HG03432 (cell line): ENCODE results near the gene TRPM4.
"Not testable (repeated sequence)": the region's sequence is repeated elsewhere in the genome, so short reads cannot be mapped to it uniquely, and the experiment has no call there.

Source experiments
- ATAC-seq: cut with Tn5 transposase; IDR thresholded peaks from one replicate; pipeline ENCODE4 v1.9.1; 2021; ENCODE audit warnings: mild to moderate bottlenecking, moderate library complexity; ENCODE audit not compliant: unreplicated experiment

Gene TRPM4

DNA sequence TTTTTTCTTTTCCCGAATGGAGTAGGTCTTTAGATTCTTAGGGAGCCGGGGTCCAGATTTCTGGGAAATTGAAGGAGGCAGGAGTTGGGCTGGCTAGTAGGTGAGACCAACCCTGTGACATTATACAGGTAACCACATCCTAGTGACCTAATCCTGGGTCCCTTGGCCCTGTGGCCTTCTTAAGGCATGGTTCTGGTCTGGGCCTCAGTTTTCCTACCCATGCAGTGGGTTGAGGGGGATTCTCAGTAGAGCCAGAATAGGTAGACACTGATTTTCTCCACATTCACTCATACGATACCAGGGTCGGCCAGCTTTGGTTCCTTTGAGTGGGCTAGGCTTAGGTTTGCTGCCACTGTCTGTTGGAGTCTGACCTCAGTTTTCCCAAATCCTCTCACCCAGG, 31.0 kb upstream of the TRPM4 start:
- ATAC-seq: no peak

DNA sequence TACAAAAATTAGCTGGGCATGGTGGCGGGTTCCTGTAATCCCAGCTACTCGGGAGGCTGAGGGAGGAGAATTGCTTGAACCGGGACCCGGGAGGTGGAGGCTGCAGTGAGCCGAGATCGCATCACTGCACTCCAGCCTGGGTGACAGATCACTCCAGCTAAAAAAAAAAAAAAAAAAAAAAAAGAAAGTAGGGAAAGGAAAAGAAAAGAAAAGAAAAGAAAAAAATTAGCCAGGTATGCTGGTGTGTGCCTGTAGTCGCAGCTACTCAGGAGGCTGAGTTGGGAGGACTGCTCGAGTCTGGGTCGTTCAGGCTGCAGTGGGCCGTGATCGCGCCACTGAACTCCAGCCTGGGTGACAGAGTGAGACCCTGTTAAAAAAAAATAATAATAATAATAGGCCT, 30.4 kb upstream of the TRPM4 start:
- not testable (repeated sequence) for ATAC-seq

DNA sequence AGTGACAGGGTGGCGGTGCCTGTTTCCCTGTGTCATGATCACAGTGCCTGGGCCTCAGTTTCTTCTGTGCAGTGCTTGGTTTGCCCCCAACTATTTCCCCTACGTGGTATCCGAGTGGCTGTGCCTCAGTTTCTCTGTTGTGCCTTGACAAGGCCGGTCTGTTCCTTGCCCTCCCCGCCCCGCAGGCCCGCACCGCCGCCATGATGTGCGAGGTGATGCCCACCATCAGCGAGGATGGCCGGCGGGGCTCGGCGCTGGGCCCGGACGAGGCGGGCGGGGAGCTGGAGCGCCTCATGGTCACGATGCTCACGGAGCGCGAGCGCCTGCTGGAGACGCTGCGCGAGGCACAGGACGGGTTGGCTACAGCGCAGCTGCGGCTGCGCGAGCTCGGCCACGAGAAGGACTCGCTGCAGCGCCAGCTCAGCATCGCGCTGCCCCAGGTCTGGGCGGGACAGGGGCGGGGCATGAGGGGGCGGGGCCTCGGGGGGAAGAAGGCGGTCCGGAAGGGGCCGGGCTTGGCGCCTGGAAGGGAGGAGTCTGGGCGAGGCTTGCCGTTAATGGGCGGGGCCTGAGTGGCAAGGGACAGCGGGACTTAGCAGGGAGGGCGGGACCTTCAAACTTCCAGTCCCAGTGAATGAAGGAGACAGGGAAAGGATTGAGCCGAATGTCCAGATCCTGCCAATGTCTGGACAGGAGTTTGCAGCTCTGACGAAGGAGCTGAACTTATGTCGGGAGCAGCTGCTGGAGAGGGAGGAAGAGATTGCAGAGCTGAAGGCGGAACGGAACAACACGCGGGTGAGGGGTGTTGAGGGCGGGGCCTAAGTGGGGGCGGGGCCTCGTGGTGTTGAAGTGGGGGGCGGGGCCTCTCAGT, 29.7 kb upstream of the TRPM4 start:
- ATAC-seq: peak; percentile 87

DNA sequence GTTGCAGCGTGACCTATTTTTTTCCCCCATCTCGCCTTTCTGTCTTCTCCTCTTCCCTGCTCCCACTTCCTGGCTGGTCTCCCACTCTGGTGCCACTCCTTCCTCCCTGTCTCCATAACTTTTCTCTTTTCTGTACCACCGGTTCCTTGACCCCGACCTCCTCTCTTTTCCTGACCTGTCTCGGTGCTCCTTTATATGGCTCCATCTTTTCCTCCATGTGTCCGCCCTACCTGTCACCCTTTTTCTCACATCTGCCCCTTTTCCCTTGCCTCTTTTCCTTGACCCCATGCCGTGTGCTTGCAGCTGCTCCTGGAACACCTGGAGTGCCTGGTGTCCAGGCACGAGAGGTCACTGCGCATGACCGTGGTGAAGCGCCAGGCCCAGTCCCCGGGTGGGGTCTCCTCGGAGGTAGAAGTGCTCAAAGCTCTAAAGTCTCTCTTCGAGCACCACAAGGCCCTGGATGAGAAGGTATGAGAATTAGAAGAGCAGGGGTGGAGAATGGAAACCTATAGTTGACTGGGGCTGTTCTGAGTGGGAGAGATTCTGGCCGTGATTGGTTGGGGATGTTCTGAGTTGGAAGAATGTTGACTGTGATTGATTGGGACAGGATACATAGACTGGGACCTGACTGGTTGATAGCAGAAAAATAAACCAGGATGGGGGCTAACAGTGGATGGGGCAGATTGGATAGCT, 28.9 kb upstream of the TRPM4 start:
- no peak for ATAC-seq

DNA sequence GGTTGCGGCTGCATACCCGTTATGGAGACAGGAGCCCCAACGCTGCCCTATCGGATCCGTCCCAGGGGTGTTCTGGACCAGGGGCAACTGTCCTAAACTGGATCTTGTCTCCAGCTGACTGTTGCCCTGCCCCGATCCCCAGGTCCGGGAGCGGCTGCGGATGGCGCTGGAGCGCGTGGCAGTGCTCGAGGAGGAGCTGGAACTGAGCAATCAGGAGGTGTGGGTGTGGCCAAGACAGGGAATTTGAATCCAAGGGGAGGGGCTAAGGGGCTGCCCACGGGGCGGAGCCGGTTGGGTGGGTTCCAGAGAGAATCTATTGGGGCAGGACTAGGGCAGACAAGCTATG, 28.4 kb upstream of the TRPM4 start:
- no peak for ATAC-seq

DNA sequence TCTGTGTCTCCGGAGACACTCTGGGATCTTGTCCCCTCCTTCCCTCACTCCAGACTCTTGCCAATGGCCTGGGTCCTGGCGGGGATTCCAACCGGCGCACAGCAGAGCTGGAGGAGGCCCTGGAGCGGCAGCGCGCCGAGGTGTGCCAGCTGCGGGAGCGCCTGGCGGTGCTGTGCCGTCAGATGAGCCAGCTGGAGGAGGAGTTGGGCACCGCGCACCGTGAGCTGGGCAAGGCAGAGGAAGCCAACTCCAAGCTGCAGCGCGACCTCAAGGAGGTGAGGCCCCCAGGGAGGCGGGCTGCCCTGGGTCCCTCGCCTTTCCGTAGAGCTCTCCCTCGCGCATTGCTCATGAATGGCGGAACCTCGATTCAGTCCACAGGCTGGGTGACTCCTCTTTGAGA, 27.3 kb upstream of the TRPM4 start:
- no peak for ATAC-seq

DNA sequence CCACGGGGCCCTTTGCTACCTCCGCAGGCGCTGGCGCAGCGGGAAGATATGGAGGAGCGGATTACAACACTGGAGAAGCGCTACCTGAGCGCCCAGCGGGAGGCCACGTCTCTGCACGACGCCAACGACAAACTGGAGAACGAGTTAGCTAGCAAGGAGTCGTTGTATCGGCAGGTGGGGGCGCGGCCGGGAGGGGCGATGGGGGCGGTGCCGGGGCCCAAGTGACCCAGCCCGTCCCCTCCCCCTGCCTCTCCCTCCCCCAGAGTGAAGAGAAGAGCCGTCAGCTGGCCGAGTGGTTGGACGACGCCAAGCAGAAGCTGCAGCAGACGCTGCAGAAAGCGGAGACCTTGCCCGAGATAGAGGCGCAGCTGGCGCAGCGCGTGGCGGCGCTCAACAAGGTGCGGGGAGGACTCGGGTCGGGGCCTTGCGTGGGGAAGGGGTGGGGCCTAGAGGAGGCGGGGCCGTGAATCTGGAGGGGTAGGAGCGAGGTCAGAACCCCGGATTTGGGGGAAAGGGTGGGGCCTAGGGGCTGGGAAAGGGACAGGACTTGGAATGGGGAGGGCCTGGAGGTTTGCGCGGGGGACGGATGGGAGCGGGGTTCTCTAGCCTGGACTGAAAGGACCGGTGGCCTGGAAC, 24.5 kb upstream of the TRPM4 start:
- ATAC-seq: no peak

DNA sequence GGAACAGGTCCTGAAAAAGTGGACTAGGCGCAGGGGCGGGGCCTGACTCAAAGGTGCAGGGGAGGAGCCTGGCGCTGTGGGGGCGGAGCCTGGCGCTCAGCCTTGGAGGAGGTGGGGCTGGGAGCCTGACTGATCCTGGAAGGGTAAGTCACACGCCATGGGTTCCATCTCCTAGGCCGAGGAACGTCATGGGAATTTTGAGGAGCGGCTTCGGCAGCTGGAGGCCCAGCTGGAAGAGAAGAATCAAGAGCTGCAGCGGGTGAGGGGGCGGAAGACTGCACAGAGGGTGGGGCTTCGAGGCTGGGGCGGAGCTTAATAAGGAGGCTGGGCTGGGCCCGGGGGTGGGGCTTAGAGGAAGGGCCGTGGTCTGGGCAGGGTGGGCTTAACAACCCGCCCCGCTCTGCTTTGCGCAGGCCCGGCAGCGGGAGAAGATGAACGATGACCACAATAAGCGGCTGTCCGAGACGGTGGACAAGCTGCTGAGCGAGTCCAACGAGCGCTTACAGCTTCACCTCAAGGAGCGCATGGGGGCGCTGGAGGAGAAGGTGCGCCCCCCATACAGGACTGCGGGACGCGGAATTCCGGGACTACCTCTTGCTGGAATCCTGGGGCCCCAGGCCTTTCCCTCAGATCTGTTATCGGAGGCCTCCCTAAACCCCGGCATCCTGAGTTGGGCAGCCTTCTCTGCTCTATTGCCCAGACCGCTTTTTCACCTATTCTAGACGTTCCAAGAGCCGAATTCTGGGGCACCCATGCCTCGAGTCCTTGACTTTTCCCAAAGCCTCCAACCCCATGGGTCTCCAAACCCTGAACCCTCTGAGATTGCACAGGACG, 23.8 kb upstream of the TRPM4 start:
- ATAC-seq: no peak

DNA sequence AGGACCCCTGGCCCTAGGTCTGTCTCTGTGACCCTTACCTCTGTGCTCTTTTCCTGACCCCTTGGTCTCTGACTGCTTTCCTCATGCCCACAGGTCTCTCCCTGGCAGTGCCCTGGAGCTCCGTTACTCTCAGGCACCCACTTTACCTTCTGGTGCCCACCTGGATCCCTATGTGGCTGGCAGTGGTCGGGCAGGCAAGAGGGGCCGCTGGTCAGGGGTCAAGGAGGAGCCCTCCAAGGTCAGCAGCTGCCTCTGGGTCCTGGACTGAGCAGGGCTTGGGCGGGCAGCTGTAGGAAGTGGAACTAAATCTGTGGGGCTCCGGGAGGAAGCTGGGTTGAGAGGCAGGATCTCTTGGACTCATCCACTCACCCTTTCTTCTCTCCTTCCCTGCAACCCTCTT, 21.9 kb upstream of the TRPM4 start:
- no peak for ATAC-seq

DNA sequence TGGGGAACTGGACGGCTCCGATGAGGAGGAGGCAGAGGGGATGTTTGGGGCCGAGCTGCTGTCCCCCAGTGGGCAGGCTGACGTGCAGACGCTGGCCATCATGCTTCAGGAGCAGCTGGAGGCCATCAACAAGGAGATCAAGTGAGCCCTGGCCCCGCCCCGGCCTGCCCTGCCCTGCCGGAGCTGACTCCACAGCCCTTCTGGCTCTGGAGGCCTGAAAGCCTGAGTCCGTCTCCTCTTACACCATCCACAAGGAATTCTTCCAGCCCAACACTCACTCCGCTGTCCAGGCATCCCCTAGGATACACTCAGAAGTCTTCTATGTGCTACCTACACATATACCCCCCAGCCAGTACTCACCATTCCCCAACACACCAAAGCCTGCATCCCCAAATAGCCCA, 20.8 kb upstream of the TRPM4 start:
- no peak for ATAC-seq

DNA sequence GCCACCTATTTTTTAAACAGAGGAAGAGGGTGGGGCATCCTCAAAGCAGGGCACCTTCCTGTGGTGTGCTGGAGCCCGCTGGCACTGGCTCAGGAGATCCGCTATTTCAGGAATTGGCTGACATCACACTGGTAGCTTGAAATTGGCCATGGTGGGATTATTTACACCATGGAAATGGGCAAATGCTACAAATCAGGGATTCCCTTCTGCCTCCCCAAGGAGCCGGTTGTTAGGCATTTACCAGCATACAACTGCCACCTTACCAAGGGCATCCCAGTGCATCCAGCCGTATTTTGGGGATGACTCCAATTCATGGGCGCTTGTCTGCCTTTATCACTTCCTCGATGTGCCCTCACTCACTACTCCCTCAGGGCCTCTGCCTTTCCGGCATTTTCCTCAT, 16.6 kb upstream of the TRPM4 start:
- ATAC-seq: no peak

DNA sequence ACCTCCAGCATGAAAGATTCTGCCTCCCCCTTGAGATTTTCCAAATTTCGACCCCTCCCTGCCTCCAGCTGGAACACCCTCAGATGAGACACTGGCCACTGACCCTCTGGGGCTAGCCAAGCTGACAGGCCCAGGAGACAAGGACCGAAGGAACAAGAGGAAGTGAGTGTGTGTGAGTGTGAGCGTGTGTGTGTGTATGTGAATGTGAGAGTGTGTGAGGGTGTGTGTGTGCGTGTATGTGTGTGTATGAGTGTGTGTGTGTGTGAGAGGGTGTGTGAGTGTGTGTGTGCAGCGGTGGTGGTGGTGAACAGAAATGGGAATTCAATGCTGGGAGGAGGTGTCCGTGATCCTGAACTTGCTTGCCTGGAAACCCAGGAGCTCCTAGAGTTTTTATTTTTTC, 16.2 kb upstream of the TRPM4 start:
- ATAC-seq: no peak

DNA sequence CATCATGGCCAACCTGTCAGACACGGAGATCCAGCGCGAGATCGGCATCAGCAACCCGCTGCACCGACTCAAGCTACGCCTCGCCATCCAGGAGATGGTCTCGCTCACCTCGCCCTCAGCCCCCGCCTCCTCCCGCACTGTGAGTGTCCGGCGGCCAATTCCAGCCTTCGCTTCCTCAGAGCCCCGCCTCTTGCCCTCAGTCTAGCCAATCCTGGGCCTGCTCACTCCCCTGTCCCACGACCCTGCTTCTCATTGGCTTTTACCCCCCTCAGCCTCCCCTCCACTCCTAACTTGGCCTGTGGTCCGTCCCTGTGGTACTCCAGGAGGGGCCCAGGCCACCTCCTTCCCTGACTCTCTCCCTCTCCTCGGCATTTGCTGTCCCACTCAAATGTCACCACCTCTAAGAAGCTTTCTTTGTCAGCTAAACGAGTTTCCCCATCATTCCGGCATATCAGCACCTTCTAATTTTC, 14.7 kb upstream of the TRPM4 start:
- ATAC-seq: peak; percentile 58

DNA sequence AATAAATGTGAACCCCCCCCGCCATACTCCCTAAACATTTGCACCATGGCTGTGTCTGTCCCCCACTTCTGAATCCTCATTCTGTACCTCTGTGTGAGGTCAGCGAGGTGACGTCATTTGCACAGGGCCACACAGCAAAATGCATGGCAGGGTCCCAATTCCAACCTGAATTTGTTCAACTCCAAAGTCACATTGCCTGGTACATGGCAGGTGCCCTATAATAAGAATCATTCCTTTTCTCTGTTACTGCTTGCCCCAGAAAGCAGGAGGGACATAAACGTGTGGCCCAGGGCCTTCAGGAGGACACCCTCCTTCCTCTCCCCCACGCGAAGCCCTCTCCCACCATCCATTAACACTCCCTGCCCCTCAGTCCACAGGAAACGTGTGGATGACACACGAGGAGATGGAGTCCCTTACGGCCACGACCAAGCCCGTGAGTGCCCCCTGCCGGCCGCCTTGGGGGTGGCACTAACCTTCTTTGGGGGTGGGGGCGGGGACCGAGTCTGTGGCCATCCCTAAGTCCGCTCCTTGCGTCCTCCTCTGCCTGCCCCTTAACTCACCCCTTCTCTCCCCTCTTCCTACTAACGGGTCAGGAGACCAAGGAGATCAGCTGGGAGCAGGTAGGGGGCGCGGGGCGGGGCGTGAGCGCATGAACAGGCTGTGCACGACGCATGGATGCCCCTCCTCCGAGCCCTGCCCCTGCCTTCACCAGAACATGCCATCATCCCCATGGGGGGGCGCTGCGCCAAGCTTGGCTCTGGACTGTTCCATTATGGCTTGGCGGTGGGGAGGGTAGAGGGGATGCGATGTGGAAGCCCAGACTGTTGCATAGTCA, 11.8 kb upstream of the TRPM4 start:
- no peak for ATAC-seq

DNA sequence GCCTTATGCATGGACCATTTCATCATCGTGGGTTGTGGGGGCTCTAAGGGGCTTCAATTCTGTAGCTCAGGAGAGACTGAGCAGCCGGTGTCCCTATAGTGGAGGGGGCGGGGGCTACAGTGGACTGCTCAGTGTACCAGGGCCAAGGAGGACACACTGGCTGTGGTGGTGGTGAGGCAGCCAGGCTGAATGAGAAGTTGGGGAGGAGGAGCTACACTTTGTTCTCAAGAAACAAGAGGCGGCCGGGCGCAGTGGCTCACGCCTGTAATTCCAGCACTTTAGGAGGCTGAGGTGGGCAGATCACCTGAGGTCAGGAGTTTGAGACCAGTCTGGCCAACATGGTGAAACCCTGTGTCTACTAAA, 11.2 kb upstream of the TRPM4 start:
- ATAC-seq: not testable (repeated sequence)

DNA sequence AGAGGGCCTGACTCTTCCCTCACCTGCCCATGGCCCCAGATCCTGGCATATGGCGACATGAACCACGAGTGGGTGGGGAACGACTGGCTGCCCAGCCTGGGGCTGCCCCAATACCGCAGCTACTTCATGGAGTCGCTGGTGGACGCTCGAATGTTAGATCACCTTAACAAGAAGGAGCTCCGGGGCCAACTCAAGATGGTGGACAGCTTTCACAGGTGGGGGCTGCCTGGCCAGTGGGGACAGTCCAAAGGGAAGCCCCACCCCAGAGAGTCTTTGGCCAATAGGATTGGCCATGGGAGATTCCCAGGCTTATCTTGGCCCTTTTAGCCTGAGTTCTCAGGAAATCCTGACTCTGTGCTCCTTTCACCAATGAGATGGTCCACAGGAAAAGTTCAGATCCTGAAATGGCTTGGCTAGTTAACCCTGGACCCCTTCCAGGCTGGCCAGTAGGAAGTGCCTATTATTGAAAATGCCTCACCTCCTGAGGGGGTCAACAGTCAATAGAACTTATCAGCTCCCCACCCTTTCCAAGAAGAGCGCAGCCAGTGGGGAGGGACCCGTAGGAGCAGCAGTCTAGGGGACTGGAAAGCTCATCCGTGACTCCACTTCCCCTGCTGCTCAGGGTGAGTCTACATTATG, 9.4 kb upstream of the TRPM4 start:
- ATAC-seq: no peak

DNA sequence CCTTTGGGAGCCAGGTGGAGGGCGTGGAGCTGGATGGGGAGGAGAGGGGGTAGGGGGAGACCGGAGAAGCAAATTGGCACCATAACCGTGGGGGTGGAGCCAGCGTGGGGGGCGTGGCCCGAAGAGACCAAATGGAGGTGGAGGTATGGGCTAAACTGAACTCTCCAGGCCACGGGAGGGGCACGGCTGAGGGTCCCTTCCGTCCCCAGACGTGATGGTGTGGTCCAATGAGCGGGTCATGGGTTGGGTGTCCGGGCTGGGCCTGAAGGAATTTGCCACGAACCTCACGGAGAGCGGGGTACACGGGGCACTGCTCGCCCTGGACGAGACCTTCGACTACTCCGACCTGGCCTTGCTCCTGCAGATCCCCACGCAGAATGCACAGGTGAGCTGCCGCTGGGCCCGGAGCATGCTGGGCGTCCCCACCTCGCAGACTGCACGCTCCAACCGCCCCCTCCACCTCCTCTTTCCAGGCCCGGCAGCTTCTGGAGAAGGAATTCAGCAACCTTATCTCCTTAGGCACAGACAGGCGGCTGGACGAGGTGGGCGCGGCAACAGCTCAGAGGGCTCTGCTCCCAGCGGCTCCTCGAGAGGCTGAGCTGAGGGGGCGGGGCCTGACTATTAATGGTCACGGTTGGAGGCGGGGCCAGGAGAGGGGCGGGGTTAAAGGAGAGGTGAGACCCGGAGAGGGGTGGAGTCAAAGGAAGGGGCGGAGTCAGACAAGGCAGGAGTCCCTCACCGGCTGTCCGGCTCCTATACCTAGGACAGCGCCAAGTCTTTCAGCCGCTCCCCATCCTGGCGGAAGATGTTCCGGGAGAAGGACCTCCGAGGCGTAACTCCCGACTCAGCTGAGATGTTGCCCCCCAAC, 8.6 kb upstream of the TRPM4 start:
- no peak for ATAC-seq

DNA sequence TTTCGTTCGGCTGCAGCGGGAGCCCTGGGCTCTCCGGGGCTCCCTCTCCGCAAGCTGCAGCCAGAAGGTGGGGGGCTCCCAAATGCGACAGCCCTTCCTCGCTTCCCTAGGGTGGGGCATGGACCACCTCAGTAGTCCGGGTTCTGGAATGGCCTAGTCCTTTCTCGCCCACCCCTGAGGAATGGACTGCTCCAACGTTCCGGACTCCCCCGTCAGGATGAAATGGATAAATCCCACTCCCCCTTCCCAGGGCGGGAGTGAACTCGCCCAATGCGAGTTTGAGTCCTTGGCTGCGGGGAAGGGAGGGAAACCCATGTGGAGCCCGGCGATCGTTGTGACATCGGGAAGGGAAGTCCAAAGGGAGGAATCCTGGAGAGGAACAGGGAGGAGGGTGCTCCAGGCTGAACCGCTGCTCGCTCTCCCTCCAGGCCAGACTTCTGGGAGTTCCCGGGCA, 7.9 kb upstream of the TRPM4 start:
- ATAC-seq: no peak
